Heart right ventricle (tissue), 16 donors: ENCODE measurements around the gene PLEK2. TPM values are rescaled to one million over a fixed set of nuclear protein-coding genes. Genes with fewer than 3 reads are reported as not detected.

Source experiments
- ATAC-seq, 8 donors: fragments of 200-7000 bp; cut with Tn5 transposase; one replicate each; pipeline ENCODE4 v1.9.1; 2020; ENCODE audit warnings: mild to moderate bottlenecking in 8 of 8, moderate library complexity in 8 of 8, moderate number of reproducible peaks in 1 of 8
- DNase-seq, 2 donors: peaks; one replicate each; pipeline ENCODE4 v3.0.0-alpha.2; 2020
- H3K27ac ChIP-seq, 10 donors: fragments of 200-600 bp; sonication (generic) in 2 of 10; one replicate each; pipeline versions ENCODE4 v1.5.0 to v1.8.0; 2020 to 2022; ENCODE audit warnings: mild to moderate bottlenecking in 3 of 10
- H3K27me3 ChIP-seq, 7 donors: fragments of 200-600 bp; one replicate each; pipeline ENCODE4 v1.8.0; 2021 to 2022; ENCODE audit warnings: mild to moderate bottlenecking in 2 of 7
- H3K36me3 ChIP-seq, 9 donors: fragments of 200-600 bp; sonication (generic) in 1 of 9; one replicate each; pipeline versions ENCODE4 v1.5.0 to v1.8.0; 2020 to 2022; ENCODE audit warnings: mild to moderate bottlenecking in 2 of 9
- H3K4me1 ChIP-seq, 9 donors: fragments of 200-600 bp; sonication (generic) in 1 of 9; one replicate each; pipeline versions ENCODE4 v1.5.0 to v1.8.0; 2020 to 2022; ENCODE audit warnings: mild to moderate bottlenecking in 4 of 9
- H3K4me3 ChIP-seq, 10 donors: fragments of 200-600 bp; sonication (generic) in 2 of 10; one replicate each; pipeline versions ENCODE4 v1.5.0 to v1.8.0; 2020 to 2022; ENCODE audit warnings: mild to moderate bottlenecking in 7 of 10, moderate library complexity in 2 of 10
- H3K9me3 ChIP-seq, 11 donors: fragments of 200-600 bp in 10 of 11; sonication (generic) in 2 of 11; one replicate each; pipeline versions ENCODE4 v1.5.0 to v1.8.0; 2013 to 2022; ENCODE audit warnings: mild to moderate bottlenecking in 2 of 11, control low read depth in 1 of 11, moderate library complexity in 1 of 11
- CTCF ChIP-seq, 9 donors: fragments of 200-600 bp; sonication (generic) in 2 of 9; IDR thresholded peaks; one replicate each; pipeline versions ENCODE4 v1.5.0 to v1.8.0; 2021 to 2022; ENCODE audit warnings: antibody characterized with exemption in 9 of 9, mild to moderate bottlenecking in 5 of 9, moderate library complexity in 1 of 9
- WGBS, 2 donors: extraction: QIAGEN DNeasy Blood & Tissue Kit; methylation state at CpG; one replicate each; pipeline ENCODE4 v1.1.7; 2013; ENCODE audit warnings: inconsistent platforms in 1 of 2; 5-methylcytosine and 5-hydroxymethylcytosine counted together
- intact Hi-C, 10 donors: fragments of 100-400 bp; cut with DNase I; formaldehyde crosslinking; loops; one replicate each; pipeline versions ENCODE4 v1.11.1 to v1.14.2; 2022
- polyA plus RNA-seq, 2 donors: library from polyadenylated mRNA; stranded (reverse); fragments of 200-250 nt; gene quantifications; one replicate each; pipeline ENCODE4 v1.2.3, GENCODE V29; 2013
- total RNA-seq, 10 donors: library from RNA; stranded (reverse); fragmentation: NEBNext Ultra II Directional in 3 of 10; extraction: Animal tissue kit (Norgen Biotek cat#: 25700) in 3 of 10; gene quantifications; one replicate each; pipeline versions ENCODE4 v1.2.1 to v1.2.4, GENCODE V29; 2021 to 2023
- donor health status: Arrhythmogenic right ventricular cardiomyopathy.
- donor health status: ischemic (EF 13 %, LVEDD 7.1; RV severe dilation, severe dysfunction).
- donor health status: healthy with polysubstance abuse.
- donor health status: DM: no; HTN: yes; CAD: no.
- donor health status: DM: no; HTN: no; CAD: no.
- donor health status: ischemic (EF 25% LVEDD 6.9; RV normal size, moderate dysfunction).
- donor health status: ischemic (EF 25% LVEDD 5.7; RV mildly dilated, moderate dysfunction).
- donor health status: healthy.
- donor health status: DM: yes; HTN: yes; CAD: no.
- donor health status: Ischemic cardiomyopathy.
- donor health status: ischemic (EF 35%, LVEDD 5.7; RV mildly dilated, moderate dysfunction).
- donor health status: nonischemic (EF 11% LVEDD 7.7; RV severe dilation, severe dysfunction).
- donor health status: DM: yes; HTN: yes; CAD: no.
- donor health status: PGD.
- donor health status: ischemic (EF 29% LVEDD 5.4; RV normal size, mild dysfunction).
- donor health status: nonischemic (EF 23%, LVEDD 6.1; RV moderate dilation, normal function).

PLEK2 gene
- total and polyA plus RNA-seq, 12 donors, result 0.36 to 1.1 (median 0.61) TPM; not detected in 5

GRCh38 chr14:67392123-67392522 lies 19.8 kb downstream of the PLEK2 start:
- WGBS, 2 donors, result 60 to 75% methylated on average over 3 of the region's 3 CpGs
- intact Hi-C loops, result no loop called here
- no peaks in the 10 kb centered on the region for H3K9me3 ChIP-seq

GRCh38 chr14:67391268-67391667 lies 20.7 kb downstream of the PLEK2 start:
- WGBS, 2 donors, result 70 to 73% methylated on average over 6 of the region's 6 CpGs
- ATAC-seq (no peak), DNase-seq (no peak)
- Histone ChIP-seq H3K27me3 (no peaks in the 10 kb centered on the region), H3K4me1 (no peaks in the 10 kb centered on the region), H3K36me3 (peaks cover 0 to 20% (median 0%) of the 10 kb centered on the region in 9 donors), H3K27ac (no peak overlapping the region), H3K4me3 (no peak overlapping the region), H3K9me3 (no peaks in the 10 kb centered on the region)
- TF ChIP-seq CTCF (IDR thresholded peaks at IDR 0.05), result no peak
- intact Hi-C loops, result no loop called here

More at GRCh38 chr14:67392123-67392522, 19.8 kb downstream of the PLEK2 start:
- H3K36me3 ChIP-seq, result peaks cover 0 to 11% (median 0%) of the 10 kb centered on the region in 9 donors
- no peak for ATAC-seq
- H3K27ac ChIP-seq, result no peak overlapping the region
- TF ChIP-seq CTCF (IDR thresholded peaks at IDR 0.05), result no peak
- DNase-seq, result no peak
- no peaks in the 10 kb centered on the region for H3K27me3 ChIP-seq
- no peak overlapping the region for H3K4me3 ChIP-seq
- no peaks in the 10 kb centered on the region for H3K4me1 ChIP-seq

- no peak for DNase-seq
- no peaks in the 10 kb centered on the region for H3K27me3 ChIP-seq
- intact Hi-C loops, result no loop called here
- peaks cover 0 to 33% (median 2%) of the 10 kb centered on the region in 9 donors for H3K36me3 ChIP-seq
- TF ChIP-seq CTCF (IDR thresholded peaks at IDR 0.05), result no peak
- no peak for ATAC-seq
- H3K4me1 ChIP-seq, result no peaks in the 10 kb centered on the region
- H3K9me3 ChIP-seq, result no peaks in the 10 kb centered on the region
- 32 to 55% methylated on average over 1 of the region's 1 CpG for WGBS, 2 donors
- no peak overlapping the region for H3K4me3 ChIP-seq
- no peak overlapping the region for H3K27ac ChIP-seq
Observed at GRCh38 chr14:67389811-67390534, 22.0 kb downstream of the PLEK2 start.

GRCh38 chr14:67389275-67389674 lies 22.7 kb downstream of the PLEK2 start:
- Histone ChIP-seq H3K27ac (no peak overlapping the region), H3K27me3 (no peaks in the 10 kb centered on the region), H3K36me3 (peaks cover 0 to 40% (median 8%) of the 10 kb centered on the region in 9 donors), H3K9me3 (no peaks in the 10 kb centered on the region), H3K4me3 (no peak overlapping the region), H3K4me1 (no peaks in the 10 kb centered on the region)
- 80 to 94% methylated on average over 3 of the region's 3 CpGs for WGBS, 2 donors
- DNase-seq, result no peak
- ATAC-seq, result no peak
- TF ChIP-seq CTCF (IDR thresholded peaks at IDR 0.05), result no peak
- intact Hi-C loops, result no loop called here
